ENCODE results near the gene HS2ST1. TPM values are rescaled to one million over a fixed set of nuclear protein-coding genes. Genes with fewer than 3 reads are reported as not detected.

HS2ST1 gene
- total RNA-seq, 3 donors from 2014 or later, result 20.9 to 24.5 (median 21.7) TPM

DNA sequence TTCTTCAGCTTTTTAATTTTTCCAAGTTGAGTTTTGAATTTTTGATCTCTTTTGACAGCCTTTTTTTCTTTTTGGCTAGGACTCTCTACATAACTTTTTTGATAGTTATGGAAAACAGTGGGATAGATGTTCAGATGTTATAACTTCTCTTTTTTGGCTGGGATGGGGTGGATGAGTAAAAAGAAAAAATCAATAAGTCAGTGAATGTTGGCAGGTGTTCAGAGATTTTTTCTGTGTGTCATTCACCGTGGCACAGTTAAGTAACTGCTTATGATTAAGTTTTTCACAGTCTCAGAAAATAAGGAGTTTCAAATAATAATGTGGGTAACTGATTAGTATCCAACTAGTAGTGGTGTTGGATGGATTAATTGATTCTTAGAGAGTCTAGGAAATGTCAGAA, 24.0 kb downstream of the HS2ST1 start:
- H3K9me3 ChIP-seq, result no peaks in the 10 kb centered on the region
- no peaks in the 10 kb centered on the region for H3K4me1 ChIP-seq (ENCODE audit: low read depth)
- TF ChIP-seq, protein P1, sequence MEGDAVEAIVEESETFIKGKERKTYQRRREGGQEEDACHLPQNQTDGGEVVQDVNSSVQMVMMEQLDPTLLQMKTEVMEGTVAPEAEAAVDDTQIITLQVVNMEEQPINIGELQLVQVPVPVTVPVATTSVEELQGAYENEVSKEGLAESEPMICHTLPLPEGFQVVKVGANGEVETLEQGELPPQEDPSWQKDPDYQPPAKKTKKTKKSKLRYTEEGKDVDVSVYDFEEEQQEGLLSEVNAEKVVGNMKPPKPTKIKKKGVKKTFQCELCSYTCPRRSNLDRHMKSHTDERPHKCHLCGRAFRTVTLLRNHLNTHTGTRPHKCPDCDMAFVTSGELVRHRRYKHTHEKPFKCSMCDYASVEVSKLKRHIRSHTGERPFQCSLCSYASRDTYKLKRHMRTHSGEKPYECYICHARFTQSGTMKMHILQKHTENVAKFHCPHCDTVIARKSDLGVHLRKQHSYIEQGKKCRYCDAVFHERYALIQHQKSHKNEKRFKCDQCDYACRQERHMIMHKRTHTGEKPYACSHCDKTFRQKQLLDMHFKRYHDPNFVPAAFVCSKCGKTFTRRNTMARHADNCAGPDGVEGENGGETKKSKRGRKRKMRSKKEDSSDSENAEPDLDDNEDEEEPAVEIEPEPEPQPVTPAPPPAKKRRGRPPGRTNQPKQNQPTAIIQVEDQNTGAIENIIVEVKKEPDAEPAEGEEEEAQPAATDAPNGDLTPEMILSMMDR (IDR thresholded peaks at IDR 0.05), result no peak
- no peak for DNase-seq
- no peak overlapping the region for H3K4me3 ChIP-seq
- intact Hi-C loops (cut with DNase I, micrococcal nuclease), result no loop called here
- no peaks in the 10 kb centered on the region for H3K36me3 ChIP-seq (ENCODE audit: low read depth)
- ATAC-seq, result no peak

DNA sequence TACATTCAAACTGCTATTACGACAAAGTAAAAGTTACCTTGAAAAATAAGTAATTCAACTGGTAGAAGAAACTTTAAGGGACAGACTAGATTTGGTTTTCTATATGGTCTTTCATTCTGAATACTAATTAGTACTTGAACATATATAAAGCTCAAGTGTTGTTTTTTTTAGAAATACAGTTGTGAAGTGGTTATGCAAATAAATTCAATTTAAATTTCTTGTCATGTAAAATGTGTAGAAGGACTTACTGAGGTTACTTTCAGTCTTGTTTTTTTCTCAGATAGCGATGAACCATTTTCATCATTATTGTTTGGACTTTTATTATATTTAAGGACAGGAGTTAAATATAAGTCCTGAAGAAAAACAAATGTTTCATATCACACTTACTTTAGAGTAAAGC, 24.4 kb downstream of the HS2ST1 start:
- intact Hi-C loops (cut with DNase I, micrococcal nuclease), result no loop called here
- no peaks in the 10 kb centered on the region for H3K36me3 ChIP-seq (ENCODE audit: low read depth)
- TF ChIP-seq, protein P1 (IDR thresholded peaks at IDR 0.05), result no peak
- no peak for DNase-seq
- ATAC-seq, result no peak
- H3K9me3 ChIP-seq, result no peaks in the 10 kb centered on the region
- no peak overlapping the region for H3K4me3 ChIP-seq
- no peaks in the 10 kb centered on the region for H3K4me1 ChIP-seq (ENCODE audit: low read depth)

DNA sequence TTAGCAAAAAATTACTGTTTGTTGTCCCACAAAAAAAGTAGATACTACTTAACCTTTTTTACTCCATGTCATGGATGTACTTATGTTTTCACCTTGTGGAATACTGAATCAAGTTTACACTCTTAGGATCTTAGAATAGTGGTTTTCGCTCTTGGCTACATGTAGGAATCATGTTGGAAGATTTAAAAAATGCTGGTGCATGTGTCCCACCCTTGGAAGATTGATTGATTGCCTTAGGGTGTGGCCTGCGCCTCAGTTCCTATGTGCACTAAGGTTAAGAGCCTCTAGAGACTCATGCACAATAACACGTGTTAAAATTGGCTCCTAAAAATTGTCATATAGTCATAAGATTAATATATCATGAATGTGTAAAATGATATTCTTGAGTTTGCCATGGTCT, 25.0 kb downstream of the HS2ST1 start:
- ATAC-seq (no peak), DNase-seq (no peak)
- intact Hi-C loops (cut with DNase I, micrococcal nuclease), result no loop called here
- no peaks in the 10 kb centered on the region for H3K9me3 ChIP-seq
- H3K4me1 ChIP-seq (ENCODE audit: low read depth), result no peaks in the 10 kb centered on the region
- H3K36me3 ChIP-seq (ENCODE audit: low read depth), result no peaks in the 10 kb centered on the region
- H3K4me3 ChIP-seq, result no peak overlapping the region
- TF ChIP-seq, protein P1 (IDR thresholded peaks at IDR 0.05), result no peak

DNA sequence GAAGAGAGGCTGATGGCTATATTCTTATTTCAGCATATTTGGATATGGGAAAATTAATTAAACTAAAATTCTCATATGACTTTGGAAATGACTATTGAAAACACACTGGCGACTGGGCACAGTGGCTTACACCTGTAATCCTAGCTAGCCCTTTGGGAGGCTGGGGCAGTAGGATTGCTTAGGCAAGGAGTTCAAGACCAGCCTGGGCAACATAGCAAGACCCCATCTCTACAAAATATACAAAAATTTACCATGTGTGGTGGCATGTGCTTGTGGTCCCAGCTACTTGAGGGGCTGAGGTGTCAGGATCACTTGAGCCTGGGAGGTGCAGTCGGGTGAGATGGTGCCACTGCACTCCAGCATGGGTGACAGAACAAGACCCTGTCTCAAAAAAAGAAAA, 26.2 kb downstream of the HS2ST1 start:
- TF ChIP-seq, protein P1 (IDR thresholded peaks at IDR 0.05), result no peak
- ATAC-seq (no peak), DNase-seq (no peak)
- no peaks in the 10 kb centered on the region for H3K36me3 ChIP-seq (ENCODE audit: low read depth)
- no peaks in the 10 kb centered on the region for H3K4me1 ChIP-seq (ENCODE audit: low read depth)
- intact Hi-C loops (cut with DNase I, micrococcal nuclease), result no loop called here
- no peak overlapping the region for H3K4me3 ChIP-seq
- no peaks in the 10 kb centered on the region for H3K9me3 ChIP-seq

DNA sequence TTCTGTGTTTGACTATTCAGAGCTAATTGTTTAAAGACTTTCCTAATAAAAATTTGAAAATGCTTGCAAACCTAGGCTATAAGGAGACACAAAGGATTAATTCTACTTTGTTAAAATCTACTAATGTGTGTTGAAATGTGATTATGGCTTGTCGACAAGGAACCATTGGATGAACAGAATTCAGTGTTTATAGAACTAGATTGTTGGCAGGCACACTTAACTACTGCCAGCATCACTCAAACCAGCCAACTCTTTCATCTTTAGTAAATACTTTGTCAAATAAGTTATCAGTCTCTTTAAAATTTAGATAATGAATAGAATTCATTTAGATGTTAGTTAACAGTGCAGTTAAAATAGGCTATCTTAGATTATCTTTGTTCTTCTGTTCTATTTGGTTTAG, 27.6 kb downstream of the HS2ST1 start:
- no peak for ATAC-seq
- intact Hi-C loops (cut with DNase I, micrococcal nuclease), result no loop called here
- Histone ChIP-seq H3K36me3 (ENCODE audit: low read depth) (no peaks in the 10 kb centered on the region), H3K4me3 (no peak overlapping the region), H3K9me3 (no peaks in the 10 kb centered on the region), H3K4me1 (ENCODE audit: low read depth) (no peaks in the 10 kb centered on the region)
- no peak for DNase-seq
- TF ChIP-seq, protein P1 (IDR thresholded peaks at IDR 0.05), result no peak

DNA sequence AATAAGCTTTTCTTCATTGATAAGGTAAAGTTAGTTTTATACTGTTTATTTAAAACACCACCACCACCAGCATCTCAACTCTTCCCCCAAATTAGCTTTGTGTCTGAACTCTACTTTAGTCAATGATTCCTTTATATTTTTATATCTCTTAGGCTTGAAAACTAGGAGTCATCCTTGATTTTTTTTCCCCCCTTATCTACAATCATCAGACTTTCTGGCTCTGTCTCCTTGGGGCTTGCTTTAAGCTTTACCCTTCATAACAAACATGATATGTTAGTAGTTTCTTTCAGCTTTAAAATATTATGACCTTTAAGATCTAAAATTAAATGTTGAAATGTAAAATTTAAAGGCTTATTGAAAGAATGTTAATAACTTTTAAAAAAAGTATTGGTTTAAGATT, 28.3 kb downstream of the HS2ST1 start:
- no peaks in the 10 kb centered on the region for H3K4me1 ChIP-seq (ENCODE audit: low read depth)
- TF ChIP-seq, protein P1 (IDR thresholded peaks at IDR 0.05), result no peak

More for the DNA sequence above, 28.3 kb downstream of the HS2ST1 start:
- DNase-seq (no peak), ATAC-seq (no peak)
- H3K4me3 ChIP-seq, result no peak overlapping the region
- H3K36me3 ChIP-seq (ENCODE audit: low read depth), result no peaks in the 10 kb centered on the region
- no peaks in the 10 kb centered on the region for H3K9me3 ChIP-seq
- intact Hi-C loops (cut with DNase I, micrococcal nuclease), result no loop called here

Data from mucosa of descending colon (tissue), 3 donors.